ENCODE measurements around the gene FCRL3.

GRCh38 chr1:157696966-157697628 lies 3.5 kb downstream of the FCRL3 start:
- TF ChIP-seq POLR2AphosphoS5 (IDR thresholded peaks at IDR 0.05): no peak
- TF ChIP-seq EP300 (IDR thresholded peaks at IDR 0.05): no peak
- TF ChIP-seq CTCF (IDR thresholded peaks at IDR 0.05): no peak

All from upper lobe of left lung (tissue), 4 donors.